ENCODE results near the gene PIEZO1.
A peak's percentile ranks its signal among the peaks of the same experiment; 100 is the strongest.
"Not testable (repeated sequence)": the region's sequence is repeated elsewhere in the genome, so short reads cannot be mapped to it uniquely, and the experiment has no call there.

The PIEZO1 gene

GRCh38 chr16:88686439-88687253 is 98.4 kb downstream of the PIEZO1 start, which contains the start of gene SNAI3:
SNAI3 (minus strand) TSS chr16:88686507; CDS start chr16:88686406, 101 bp downstream.
- DNase-seq (ENCODE audit: low spot score), result peak; percentile 70

- DNase-seq (ENCODE audit: low spot score), result no peak
Observed at GRCh38 chr16:88686062-88686438, 99.0 kb downstream of the PIEZO1 start.

GRCh38 chr16:88685156-88686061 is 99.6 kb downstream of the PIEZO1 start:
- DNase-seq (ENCODE audit: low spot score), result no peak

- no peak for DNase-seq (ENCODE audit: low spot score)
Observed at GRCh38 chr16:88684569-88685155, 100.4 kb downstream of the PIEZO1 start.

GRCh38 chr16:88681709-88682451 is 103.1 kb downstream of the PIEZO1 start:
- peak; percentile 84 for DNase-seq (ENCODE audit: low spot score)

GRCh38 chr16:88681084-88681680 is 103.8 kb downstream of the PIEZO1 start:
- no peak for DNase-seq (ENCODE audit: low spot score)

GRCh38 chr16:88680554-88681083 is 104.4 kb downstream of the PIEZO1 start:
- DNase-seq (ENCODE audit: low spot score), result no peak

- no peak for DNase-seq (ENCODE audit: low spot score)
Observed at GRCh38 chr16:88678224-88678979, 106.6 kb downstream of the PIEZO1 start.

- no peak for DNase-seq (ENCODE audit: low spot score)
Observed at GRCh38 chr16:88677721-88678120, 107.3 kb downstream of the PIEZO1 start.

GRCh38 chr16:88676502-88677242 is 108.3 kb downstream of the PIEZO1 start:
- no peak for DNase-seq (ENCODE audit: low spot score)

- DNase-seq (ENCODE audit: low spot score), result no peak
Observed at GRCh38 chr16:88673716-88674379, 111.2 kb downstream of the PIEZO1 start.

- DNase-seq (ENCODE audit: low spot score), result no peak
Observed at GRCh38 chr16:88672776-88673175, 112.2 kb downstream of the PIEZO1 start.

GRCh38 chr16:88671806-88672205 is 113.2 kb downstream of the PIEZO1 start:
- DNase-seq (ENCODE audit: low spot score), result no peak

GRCh38 chr16:88669980-88670379 is 115.0 kb downstream of the PIEZO1 start:
- no peak for DNase-seq (ENCODE audit: low spot score)

GRCh38 chr16:88669493-88669892 is 115.5 kb downstream of the PIEZO1 start:
- DNase-seq (ENCODE audit: low spot score), result not testable (repeated sequence)

- DNase-seq (ENCODE audit: low spot score), result no peak
Observed at GRCh38 chr16:88667461-88667860, 117.6 kb downstream of the PIEZO1 start.

- DNase-seq (ENCODE audit: low spot score), result no peak
Observed at GRCh38 chr16:88665570-88665969, 119.5 kb downstream of the PIEZO1 start.
